GM19468 (cell line): ENCODE measurements around the gene RCBTB2.

Experiments used
- ATAC-seq: cut with Tn5 transposase; IDR thresholded peaks from one replicate; pipeline ENCODE4 v1.9.1; 2021; ENCODE audit warnings: mild to moderate bottlenecking, moderate library complexity, moderate number of reproducible peaks; ENCODE audit not compliant: unreplicated experiment; ENCODE audit errors: extremely low read depth

The RCBTB2 gene

GRCh38 chr13:48534911-48535501 lies 2.1 kb upstream of the RCBTB2 start:
- no peak for ATAC-seq

GRCh38 chr13:48533961-48534600 lies 1.2 kb upstream of the RCBTB2 start:
- no peak for ATAC-seq

- ATAC-seq, result no peak
These were observed 699 bp downstream of the RCBTB2 start for GRCh38 chr13:48532256-48532505.

GRCh38 chr13:48531416-48532255 lies 1.2 kb downstream of the RCBTB2 start:
- ATAC-seq, result no peak

GRCh38 chr13:48530833-48531232 lies 2.0 kb downstream of the RCBTB2 start:
- ATAC-seq, result no peak

- ATAC-seq, result no peak
These were observed 4.2 kb downstream of the RCBTB2 start for GRCh38 chr13:48528720-48529119.

- ATAC-seq, result no peak
These were observed 4.9 kb downstream of the RCBTB2 start for GRCh38 chr13:48527955-48528354.

- no peak for ATAC-seq
These were observed 6.6 kb downstream of the RCBTB2 start for GRCh38 chr13:48526286-48526685.

- ATAC-seq, result no peak
These were observed 14.8 kb downstream of the RCBTB2 start for GRCh38 chr13:48518083-48518482.

GRCh38 chr13:48515732-48516131 lies 17.1 kb downstream of the RCBTB2 start:
- no peak for ATAC-seq

GRCh38 chr13:48514793-48515192 lies 18.1 kb downstream of the RCBTB2 start:
- no peak for ATAC-seq

GRCh38 chr13:48511621-48512230 lies 21.2 kb downstream of the RCBTB2 start:
- no peak for ATAC-seq

GRCh38 chr13:48510698-48511097 lies 22.2 kb downstream of the RCBTB2 start:
- ATAC-seq, result no peak

GRCh38 chr13:48508011-48508410 lies 24.9 kb downstream of the RCBTB2 start:
- no peak for ATAC-seq

GRCh38 chr13:48507021-48507420 lies 25.9 kb downstream of the RCBTB2 start:
- no peak for ATAC-seq

GRCh38 chr13:48506092-48506701 lies 26.7 kb downstream of the RCBTB2 start:
- no peak for ATAC-seq

- no peak for ATAC-seq
These were observed 27.2 kb downstream of the RCBTB2 start for GRCh38 chr13:48505597-48506091.

- ATAC-seq, result no peak
These were observed 27.9 kb downstream of the RCBTB2 start for GRCh38 chr13:48505012-48505411.

GRCh38 chr13:48504606-48505005 lies 28.3 kb downstream of the RCBTB2 start:
- no peak for ATAC-seq

- no peak for ATAC-seq
These were observed 30.1 kb downstream of the RCBTB2 start for GRCh38 chr13:48502601-48503319.
